IPS-NIHi11 (cell line): ENCODE measurements around the gene NID1.
"Not testable (repeated sequence)": the region's sequence is repeated elsewhere in the genome, so short reads cannot be mapped to it uniquely, and the experiment has no call there.

Source experiments
- DNase-seq: peaks from one replicate; pipeline ENCODE4 v3.0.0; 2012; ENCODE audit warnings: mixed read lengths, low spot score

NID1 gene

GRCh38 chr1:235933766-235934116 is 131.1 kb downstream of the NID1 start:
- DNase-seq, result no peak

GRCh38 chr1:235933017-235933765 is 131.7 kb downstream of the NID1 start:
- no peak for DNase-seq

GRCh38 chr1:235932090-235932510 is 132.8 kb downstream of the NID1 start:
- DNase-seq, result no peak

GRCh38 chr1:235931171-235931738 is 133.6 kb downstream of the NID1 start:
- no peak for DNase-seq

- no peak for DNase-seq
These were observed 134.3 kb downstream of the NID1 start for GRCh38 chr1:235930543-235930942.

GRCh38 chr1:235929216-235929615 is 135.7 kb downstream of the NID1 start:
- DNase-seq, result no peak

GRCh38 chr1:235928197-235928596 is 136.7 kb downstream of the NID1 start:
- DNase-seq, result no peak

GRCh38 chr1:235927551-235927950 is 137.3 kb downstream of the NID1 start:
- DNase-seq, result not testable (repeated sequence)
